Osteoblast (primary cell): ENCODE data around the gene VSIG8. TPM values are rescaled to one million over a fixed set of nuclear protein-coding genes. Genes with fewer than 3 reads are reported as not detected.

Experiments used
- DNase-seq: peaks from one replicate; pipeline ENCODE4 v3.0.0; 2011; ENCODE audit warnings: low spot score, mixed read lengths; ENCODE audit not compliant: insufficient read length; ENCODE audit errors: missing footprints
- H2AFZ ChIP-seq: 2 replicates; pipeline ENCODE4 v1.6.0; 2011; ENCODE audit warnings: mild to moderate bottlenecking, low read length
- H3K27ac ChIP-seq: 2 replicates; pipeline ENCODE4 v1.5.1; 2011; ENCODE audit warnings: mild to moderate bottlenecking, low read depth, low read length, moderate library complexity
- H3K27me3 ChIP-seq: 2 replicates; pipeline ENCODE4 v1.6.0; 2012; ENCODE audit warnings: mild to moderate bottlenecking, control low read depth, inconsistent platforms, low read length, moderate library complexity; ENCODE audit not compliant: insufficient read depth
- H3K36me3 ChIP-seq: 2 replicates; pipeline ENCODE4 v1.5.1; 2011; ENCODE audit warnings: mild to moderate bottlenecking, low read length, control low read depth, moderate library complexity; ENCODE audit not compliant: insufficient read depth
- H3K4me1 ChIP-seq: 2 replicates; pipeline ENCODE4 v1.5.1; 2011; ENCODE audit warnings: mild to moderate bottlenecking, low read length, control low read depth, moderate library complexity; ENCODE audit not compliant: insufficient read depth
- H3K4me2 ChIP-seq: 2 replicates; pipeline ENCODE4 v1.6.0; 2011; ENCODE audit warnings: mild to moderate bottlenecking, low read length; ENCODE audit not compliant: insufficient read depth
- H3K4me3 ChIP-seq: fragments of 200-600 bp; sonication (generic); 3 replicates; pipeline ENCODE4 v1.5.1; 2012; ENCODE audit warnings: mild to moderate bottlenecking, low read length, inconsistent platforms; ENCODE audit not compliant: insufficient read depth
- H3K79me2 ChIP-seq: 2 replicates; pipeline ENCODE4 v1.6.0; 2012; ENCODE audit warnings: mild to moderate bottlenecking, low read length, control low read depth, inconsistent platforms; ENCODE audit not compliant: insufficient read depth
- H3K9me3 ChIP-seq: 2 replicates; pipeline ENCODE4 v1.5.1; 2011; ENCODE audit warnings: low read depth, low read length, control low read depth
- H4K20me1 ChIP-seq: 2 replicates; pipeline ENCODE4 v1.6.0; 2012; ENCODE audit warnings: mild to moderate bottlenecking, low read length, control low read depth; ENCODE audit not compliant: insufficient read depth
- CTCF ChIP-seq: IDR thresholded peaks from 2 replicates; pipeline ENCODE4 v1.5.1; 2011; ENCODE audit warnings: mild to moderate bottlenecking, low read depth, low read length, moderate library complexity; ENCODE audit errors: extremely low read depth
- small RNA-seq: library from RNA; depleted of rRNA; stranded (forward); fragments of <200 nt; gene quantifications from one replicate; pipeline ENCODE3, GENCODE V24; 2012
- total RNA-seq: library from RNA; depleted of rRNA; stranded (reverse); fragments of >200 nt; gene quantifications from 2 replicates; pipeline ENCODE4 v1.2.3, GENCODE V29; 2012

Gene VSIG8
- total RNA-seq, 1 donor, result not detected

GRCh38 chr1:159817276-159818041, 45.0 kb downstream of the VSIG8 start:
- Histone ChIP-seq H3K4me3 (no peak overlapping the region), H3K4me2 (no peak overlapping the region), H4K20me1 (no peaks in the 10 kb centered on the region), H2AFZ (no peak overlapping the region), H3K9me3 (no peaks in the 10 kb centered on the region), H3K4me1 (no peaks in the 10 kb centered on the region), H3K27ac (no peak overlapping the region), H3K79me2 (no peaks in the 10 kb centered on the region), H3K27me3 (peaks cover 12% of the 10 kb centered on the region), H3K36me3 (no peaks in the 10 kb centered on the region)
- no peak for TF ChIP-seq CTCF
- DNase-seq, result no peak

GRCh38 chr1:159815926-159816325, 46.5 kb downstream of the VSIG8 start:
- Histone ChIP-seq H3K9me3 (no peaks in the 10 kb centered on the region), H3K27me3 (peaks cover 3% of the 10 kb centered on the region), H3K27ac (no peak overlapping the region), H3K4me1 (no peaks in the 10 kb centered on the region), H3K36me3 (no peaks in the 10 kb centered on the region), H3K4me3 (no peak overlapping the region), H2AFZ (no peak overlapping the region), H4K20me1 (no peaks in the 10 kb centered on the region), H3K79me2 (no peaks in the 10 kb centered on the region), H3K4me2 (no peak overlapping the region)
- TF ChIP-seq CTCF, result no peak
- DNase-seq, result no peak

GRCh38 chr1:159804924-159805323, 57.5 kb downstream of the VSIG8 start:
- DNase-seq, result peak; percentile 58
- H3K4me3 ChIP-seq, result no peak overlapping the region
- no peaks in the 10 kb centered on the region for H3K9me3 ChIP-seq

More at GRCh38 chr1:159804924-159805323, 57.5 kb downstream of the VSIG8 start:
- no peaks in the 10 kb centered on the region for H3K79me2 ChIP-seq
- no peaks in the 10 kb centered on the region for H4K20me1 ChIP-seq
- H3K36me3 ChIP-seq, result no peaks in the 10 kb centered on the region
- no peak overlapping the region for H2AFZ ChIP-seq
- no peaks in the 10 kb centered on the region for H3K27me3 ChIP-seq
- TF ChIP-seq CTCF, result no peak
- no peak overlapping the region for H3K4me2 ChIP-seq
- H3K27ac ChIP-seq, result no peak overlapping the region
- H3K4me1 ChIP-seq, result peaks cover 2% of the 10 kb centered on the region

Small RNA genes lying within 50 kb of the gene (small RNA-seq; reads per million reads assigned to genes)
- gene MIR4259 (not detected), gene RF00570 (not detected)

Other genes starting within 250 kb of the VSIG8 start
- gene CRP, start 148.1 kb downstream of the VSIG8 start, total RNA-seq, result not detected in 2 replicates
- gene DUSP23, start 81.7 kb downstream of the VSIG8 start, total RNA-seq, result 13.8 and 15.9 TPM in 2 replicates
- not detected in 2 replicates for gene FCRL6, start 60.3 kb downstream of the VSIG8 start, total RNA-seq
- under 0.01 and 0.36 TPM in 2 replicates for gene SLAMF8, start 35.8 kb downstream of the VSIG8 start, total RNA-seq
- gene CFAP45, start 37.5 kb upstream of the VSIG8 start, total RNA-seq, result 0.29 and 0.36 TPM in 2 replicates
- 156 and 159 TPM in 2 replicates for gene TAGLN2, start 62.9 kb upstream of the VSIG8 start, total RNA-seq
- gene IGSF9, start 83.0 kb upstream of the VSIG8 start, total RNA-seq, result under 0.01 TPM in 2 replicates
- not detected in 2 replicates for gene SLAMF9, start 91.6 kb upstream of the VSIG8 start, total RNA-seq
- gene PIGM, start 169.3 kb upstream of the VSIG8 start, total RNA-seq, result 7.2 and 7.4 TPM in 2 replicates
- gene KCNJ10, start 207.5 kb upstream of the VSIG8 start, total RNA-seq, result not detected in 2 replicates
- not detected in 2 replicates for gene KCNJ9, start 218.9 kb upstream of the VSIG8 start, total RNA-seq
- 18.0 and 19.9 TPM in 2 replicates for gene IGSF8, start 236.0 kb upstream of the VSIG8 start, total RNA-seq